ENCODE measurements around the gene ENDOG.

GRCh38 chr9:128809036-128809599 lies 9.2 kb upstream of the ENDOG start:
- TF ChIP-seq CTCF (IDR thresholded peaks at IDR 0.05) (no peak), GTF2I (CRISPR knock-in tag; conservative IDR thresholded peaks at IDR 0.05) (no peak), CBFB (CRISPR knock-in tag; IDR thresholded peaks at IDR 0.05; ENCODE audit: low read depth) (no peak), ELF4 (CRISPR knock-in tag; IDR thresholded peaks at IDR 0.05; ENCODE audit: low read depth) (no peak), ETV6 (CRISPR knock-in tag; IDR thresholded peaks at IDR 0.05) (no peak)
- TF ChIP-seq, protein P1, sequence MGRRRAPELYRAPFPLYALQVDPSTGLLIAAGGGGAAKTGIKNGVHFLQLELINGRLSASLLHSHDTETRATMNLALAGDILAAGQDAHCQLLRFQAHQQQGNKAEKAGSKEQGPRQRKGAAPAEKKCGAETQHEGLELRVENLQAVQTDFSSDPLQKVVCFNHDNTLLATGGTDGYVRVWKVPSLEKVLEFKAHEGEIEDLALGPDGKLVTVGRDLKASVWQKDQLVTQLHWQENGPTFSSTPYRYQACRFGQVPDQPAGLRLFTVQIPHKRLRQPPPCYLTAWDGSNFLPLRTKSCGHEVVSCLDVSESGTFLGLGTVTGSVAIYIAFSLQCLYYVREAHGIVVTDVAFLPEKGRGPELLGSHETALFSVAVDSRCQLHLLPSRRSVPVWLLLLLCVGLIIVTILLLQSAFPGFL (CRISPR knock-in tag; IDR thresholded peaks at IDR 0.05; ENCODE audit: borderline replicate concordance), result no peak
- TF ChIP-seq, protein P2, sequence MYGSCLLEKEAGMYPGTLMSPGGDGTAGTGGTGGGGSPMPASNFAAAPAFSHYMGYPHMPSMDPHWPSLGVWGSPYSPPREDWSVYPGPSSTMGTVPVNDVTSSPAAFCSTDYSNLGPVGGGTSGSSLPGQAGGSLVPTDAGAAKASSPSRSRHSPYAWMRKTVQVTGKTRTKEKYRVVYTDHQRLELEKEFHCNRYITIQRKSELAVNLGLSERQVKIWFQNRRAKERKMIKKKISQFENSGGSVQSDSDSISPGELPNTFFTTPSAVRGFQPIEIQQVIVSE (CRISPR knock-in tag; IDR thresholded peaks at IDR 0.05; ENCODE audit: borderline replicate concordance), result no peak

Measured in WTC11 (cell line).